HEK293 (cell line): Measurements from ENCODE around the gene CST6.

Experiments
- BCL11A ChIP-seq: fragments of 450-650 bp; formaldehyde crosslinking; IDR thresholded peaks from 2 replicates; pipeline ENCODE4 v1.5.1; 2016; ENCODE audit warnings: low read depth, missing biosample characterization, missing genetic modification characterization
- BCL6B ChIP-seq: fragments of 450-650 bp; formaldehyde crosslinking; IDR thresholded peaks from 2 replicates; pipeline ENCODE4 v1.5.1; 2017; ENCODE audit warnings: missing biosample characterization, missing genetic modification characterization
- FEZF1 ChIP-seq: fragments of 450-650 bp; formaldehyde crosslinking; IDR thresholded peaks from 2 replicates; pipeline ENCODE4 v1.5.1; 2016; ENCODE audit warnings: missing biosample characterization, missing genetic modification characterization
- INSM2 ChIP-seq: fragments of 450-650 bp; formaldehyde crosslinking; IDR thresholded peaks from 2 replicates; pipeline ENCODE4 v1.5.1; 2016; ENCODE audit warnings: missing biosample characterization, missing genetic modification characterization
- OSR2 ChIP-seq: fragments of 450-650 bp; formaldehyde crosslinking; IDR thresholded peaks from 2 replicates; pipeline ENCODE4 v1.5.1; 2016; ENCODE audit warnings: missing biosample characterization, missing genetic modification characterization
- PBX3 ChIP-seq: sonication (generic); formaldehyde crosslinking; IDR thresholded peaks from 2 replicates; pipeline ENCODE4 v1.8.1; 2022; ENCODE audit warnings: mild to moderate bottlenecking, moderate library complexity, missing genetic modification reagents
- REPIN1 ChIP-seq: fragments of 450-650 bp; formaldehyde crosslinking; IDR thresholded peaks from 2 replicates; pipeline ENCODE4 v1.5.1; 2017; ENCODE audit warnings: missing biosample characterization, missing genetic modification characterization, low read depth
- SP2 ChIP-seq: fragments of 450-650 bp; formaldehyde crosslinking; IDR thresholded peaks from 2 replicates; pipeline ENCODE4 v1.5.1; 2016; ENCODE audit warnings: missing biosample characterization, missing genetic modification characterization
- SP7 ChIP-seq: fragments of 450-650 bp; formaldehyde crosslinking; IDR thresholded peaks from 2 replicates; pipeline ENCODE4 v1.5.1; 2016; ENCODE audit warnings: missing biosample characterization, missing genetic modification characterization
- WT1 ChIP-seq: fragments of 450-650 bp; formaldehyde crosslinking; IDR thresholded peaks from 2 replicates; pipeline ENCODE4 v1.5.1; 2016; ENCODE audit warnings: missing biosample characterization, missing genetic modification characterization
- ZBTB7A ChIP-seq: fragments of 450-650 bp; formaldehyde crosslinking; IDR thresholded peaks from 2 replicates; pipeline ENCODE4 v1.5.1; 2016; ENCODE audit warnings: low read depth, missing biosample characterization, missing genetic modification characterization
- ZNF133 ChIP-seq: fragments of 450-650 bp; formaldehyde crosslinking; IDR thresholded peaks from 2 replicates; pipeline ENCODE4 v1.5.1; 2016; ENCODE audit warnings: missing biosample characterization, missing genetic modification characterization
- ZNF138 ChIP-seq: fragments of 450-650 bp; formaldehyde crosslinking; IDR thresholded peaks from 2 replicates; pipeline ENCODE4 v1.5.1; 2016; ENCODE audit warnings: missing biosample characterization, missing genetic modification characterization, borderline replicate concordance
- ZNF169 ChIP-seq: fragments of 450-650 bp; formaldehyde crosslinking; IDR thresholded peaks from 2 replicates; pipeline ENCODE4 v1.5.1; 2016; ENCODE audit warnings: missing biosample characterization, missing genetic modification characterization
- ZNF2 ChIP-seq: fragments of 450-650 bp; formaldehyde crosslinking; IDR thresholded peaks from 2 replicates; pipeline ENCODE4 v1.5.1; 2016; ENCODE audit warnings: missing biosample characterization, missing genetic modification characterization
- ZNF223 ChIP-seq: fragments of 450-650 bp; formaldehyde crosslinking; IDR thresholded peaks from 2 replicates; pipeline ENCODE4 v1.5.1; 2016; ENCODE audit warnings: missing biosample characterization, missing genetic modification characterization
- ZNF266 ChIP-seq: fragments of 450-650 bp; formaldehyde crosslinking; IDR thresholded peaks from 2 replicates; pipeline ENCODE4 v1.5.1; 2016; ENCODE audit warnings: missing biosample characterization, missing genetic modification characterization, low read depth
- ZNF423 ChIP-seq: fragments of 450-650 bp; formaldehyde crosslinking; IDR thresholded peaks from 2 replicates; pipeline ENCODE4 v1.5.1; 2016; ENCODE audit warnings: missing biosample characterization, missing genetic modification characterization
- ZNF521 ChIP-seq: fragments of 450-650 bp; formaldehyde crosslinking; IDR thresholded peaks from 2 replicates; pipeline ENCODE4 v1.5.1; 2017; ENCODE audit warnings: missing biosample characterization, mild to moderate bottlenecking, missing genetic modification characterization
- ZNF530 ChIP-seq: fragments of 450-650 bp; formaldehyde crosslinking; IDR thresholded peaks from 2 replicates; pipeline ENCODE4 v1.5.1; 2016; ENCODE audit warnings: low read depth, missing biosample characterization, missing genetic modification characterization
- ZNF585B ChIP-seq: fragments of 450-650 bp; formaldehyde crosslinking; IDR thresholded peaks from 2 replicates; pipeline ENCODE4 v1.5.1; 2016; ENCODE audit warnings: missing biosample characterization, missing genetic modification characterization
- ZNF624 ChIP-seq: fragments of 450-650 bp; formaldehyde crosslinking; IDR thresholded peaks from 2 replicates; pipeline ENCODE4 v1.5.1; 2017; ENCODE audit warnings: missing biosample characterization, missing genetic modification characterization
- ZNF658 ChIP-seq: fragments of 450-650 bp; formaldehyde crosslinking; IDR thresholded peaks from 2 replicates; pipeline ENCODE4; 2016; ENCODE audit warnings: missing biosample characterization, missing genetic modification characterization
- ZNF660 ChIP-seq: fragments of 450-650 bp; IDR thresholded peaks from 2 replicates; pipeline ENCODE4 v1.5.1; 2018; ENCODE audit warnings: missing biosample characterization, mild to moderate bottlenecking, missing genetic modification characterization
- ZNF677 ChIP-seq: fragments of 450-650 bp; IDR thresholded peaks from 2 replicates; pipeline ENCODE4 v1.5.0; 2018; ENCODE audit warnings: missing biosample characterization, mild to moderate bottlenecking, missing genetic modification characterization, moderate library complexity
- ZNF704 ChIP-seq: fragments of 450-650 bp; formaldehyde crosslinking; IDR thresholded peaks from 2 replicates; pipeline ENCODE4 v1.5.1; 2016; ENCODE audit warnings: missing biosample characterization, missing genetic modification characterization
- ZSCAN16 ChIP-seq: fragments of 450-650 bp; formaldehyde crosslinking; IDR thresholded peaks from 2 replicates; pipeline ENCODE4 v1.5.1; 2016; ENCODE audit warnings: missing biosample characterization, missing genetic modification characterization
- ZSCAN30 ChIP-seq: fragments of 450-650 bp; IDR thresholded peaks from 2 replicates; pipeline ENCODE4 v1.5.1; 2018; ENCODE audit warnings: missing biosample characterization, mild to moderate bottlenecking, missing genetic modification characterization, moderate library complexity
- TF ChIP-seq, protein P1 (sequence below): fragments of 450-650 bp; formaldehyde crosslinking; IDR thresholded peaks from 2 replicates; pipeline ENCODE4 v1.5.1; 2016; ENCODE audit warnings: missing biosample characterization, missing genetic modification characterization, low read depth
- TF ChIP-seq, protein P2 (sequence below): fragments of 450-650 bp; formaldehyde crosslinking; IDR thresholded peaks from 2 replicates; pipeline ENCODE4 v1.5.1; 2016; ENCODE audit warnings: missing biosample characterization, missing genetic modification characterization
- TF ChIP-seq, protein P3 (sequence below): fragments of 450-650 bp; formaldehyde crosslinking; IDR thresholded peaks from 2 replicates; pipeline ENCODE4; 2016; ENCODE audit warnings: missing biosample characterization, missing genetic modification characterization

Gene CST6

DNA sequence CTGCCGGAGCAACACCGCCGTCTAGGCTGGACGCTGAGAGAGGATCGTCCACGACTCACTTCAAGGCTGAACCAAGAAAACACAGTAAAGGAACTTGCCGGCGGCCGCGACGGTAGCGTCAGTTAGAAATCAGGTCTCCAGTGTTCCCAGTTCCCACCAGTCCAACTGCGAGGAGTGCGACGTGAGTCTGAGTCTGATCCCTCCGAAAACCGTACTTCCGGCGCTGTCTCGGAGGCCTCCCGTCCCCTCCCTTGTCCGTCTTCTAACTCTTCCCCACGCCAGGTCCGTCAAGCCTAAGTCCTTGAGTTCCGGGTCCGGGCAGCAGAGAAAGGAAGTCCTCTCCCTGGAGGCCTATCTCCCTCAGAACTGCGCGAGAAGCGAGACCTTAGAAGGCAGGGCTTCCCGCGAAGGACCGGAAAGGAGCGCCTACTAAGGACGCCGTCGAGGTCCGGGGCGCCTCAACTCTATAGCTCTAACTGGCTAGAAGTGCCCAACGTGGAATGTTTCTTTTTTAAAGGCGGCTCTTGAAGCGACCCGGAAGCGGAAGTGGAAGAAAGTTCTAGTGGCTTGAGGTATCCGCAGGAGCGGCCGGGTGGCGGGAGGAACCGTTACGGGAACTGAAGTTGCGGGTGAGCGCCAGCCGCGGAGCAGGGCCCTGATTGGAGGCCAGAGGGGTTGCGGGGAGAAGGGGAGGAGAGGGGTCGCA, 9.7 kb upstream of the CST6 start, which contains the start of the genes BANF1 and EIF1AD (continued):
- TF ChIP-seq ZNF585B (tag by site-specific recombination): peak; percentile 31
- TF ChIP-seq BCL6B (tag by site-specific recombination): no peak
- TF ChIP-seq ZNF660: peak; percentile 97
- TF ChIP-seq SP2: peak; percentile 87
- peak; percentile 29; the same call in 1 of the 2 replicates for TF ChIP-seq FEZF1 (tag by site-specific recombination)
- peak; percentile 80 for TF ChIP-seq WT1 (tag by site-specific recombination)
- TF ChIP-seq ZNF521: no peak
- no peak for TF ChIP-seq ZNF138 (tag by site-specific recombination)
- TF ChIP-seq ZNF223 (tag by site-specific recombination): no peak
- no peak for TF ChIP-seq ZNF624 (tag by site-specific recombination)
- TF ChIP-seq PBX3 (CRISPR knock-in tag): no peak
- TF ChIP-seq ZNF658 (tag by site-specific recombination): no peak
- TF ChIP-seq ZSCAN16 (tag by site-specific recombination): no peak
- no peak; the same call in 1 of the 2 replicates for TF ChIP-seq ZNF423 (tag by site-specific recombination)
- TF ChIP-seq ZNF677: no peak
- TF ChIP-seq BCL11A: no peak
- TF ChIP-seq ZNF266 (tag by site-specific recombination): peak; percentile 29; the same call in 1 of the 2 replicates
- TF ChIP-seq SP7 (tag by site-specific recombination): peak; percentile 93
- TF ChIP-seq REPIN1 (tag by site-specific recombination): peak; percentile 95
- TF ChIP-seq ZNF169 (tag by site-specific recombination): no peak
- TF ChIP-seq ZNF704 (tag by site-specific recombination): no peak
- TF ChIP-seq ZNF2 (tag by site-specific recombination): peak; percentile 97
- peak; percentile 93 for TF ChIP-seq ZSCAN30 (tag by site-specific recombination)
- TF ChIP-seq, protein P1, sequence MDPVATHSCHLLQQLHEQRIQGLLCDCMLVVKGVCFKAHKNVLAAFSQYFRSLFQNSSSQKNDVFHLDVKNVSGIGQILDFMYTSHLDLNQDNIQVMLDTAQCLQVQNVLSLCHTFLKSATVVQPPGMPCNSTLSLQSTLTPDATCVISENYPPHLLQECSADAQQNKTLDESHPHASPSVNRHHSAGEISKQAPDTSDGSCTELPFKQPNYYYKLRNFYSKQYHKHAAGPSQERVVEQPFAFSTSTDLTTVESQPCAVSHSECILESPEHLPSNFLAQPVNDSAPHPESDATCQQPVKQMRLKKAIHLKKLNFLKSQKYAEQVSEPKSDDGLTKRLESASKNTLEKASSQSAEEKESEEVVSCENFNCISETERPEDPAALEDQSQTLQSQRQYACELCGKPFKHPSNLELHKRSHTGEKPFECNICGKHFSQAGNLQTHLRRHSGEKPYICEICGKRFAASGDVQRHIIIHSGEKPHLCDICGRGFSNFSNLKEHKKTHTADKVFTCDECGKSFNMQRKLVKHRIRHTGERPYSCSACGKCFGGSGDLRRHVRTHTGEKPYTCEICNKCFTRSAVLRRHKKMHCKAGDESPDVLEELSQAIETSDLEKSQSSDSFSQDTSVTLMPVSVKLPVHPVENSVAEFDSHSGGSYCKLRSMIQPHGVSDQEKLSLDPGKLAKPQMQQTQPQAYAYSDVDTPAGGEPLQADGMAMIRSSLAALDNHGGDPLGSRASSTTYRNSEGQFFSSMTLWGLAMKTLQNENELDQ (tag by site-specific recombination): no peak
- TF ChIP-seq INSM2 (tag by site-specific recombination): peak; percentile 93
- TF ChIP-seq ZNF133 (tag by site-specific recombination): no peak
- no peak for TF ChIP-seq ZNF530
- TF ChIP-seq, protein P2, sequence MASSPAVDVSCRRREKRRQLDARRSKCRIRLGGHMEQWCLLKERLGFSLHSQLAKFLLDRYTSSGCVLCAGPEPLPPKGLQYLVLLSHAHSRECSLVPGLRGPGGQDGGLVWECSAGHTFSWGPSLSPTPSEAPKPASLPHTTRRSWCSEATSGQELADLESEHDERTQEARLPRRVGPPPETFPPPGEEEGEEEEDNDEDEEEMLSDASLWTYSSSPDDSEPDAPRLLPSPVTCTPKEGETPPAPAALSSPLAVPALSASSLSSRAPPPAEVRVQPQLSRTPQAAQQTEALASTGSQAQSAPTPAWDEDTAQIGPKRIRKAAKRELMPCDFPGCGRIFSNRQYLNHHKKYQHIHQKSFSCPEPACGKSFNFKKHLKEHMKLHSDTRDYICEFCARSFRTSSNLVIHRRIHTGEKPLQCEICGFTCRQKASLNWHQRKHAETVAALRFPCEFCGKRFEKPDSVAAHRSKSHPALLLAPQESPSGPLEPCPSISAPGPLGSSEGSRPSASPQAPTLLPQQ: peak; percentile 99
- TF ChIP-seq OSR2 (tag by site-specific recombination): no peak
- TF ChIP-seq ZBTB7A: peak; percentile 67; the same call in 1 of the 2 replicates
- TF ChIP-seq, protein P3, sequence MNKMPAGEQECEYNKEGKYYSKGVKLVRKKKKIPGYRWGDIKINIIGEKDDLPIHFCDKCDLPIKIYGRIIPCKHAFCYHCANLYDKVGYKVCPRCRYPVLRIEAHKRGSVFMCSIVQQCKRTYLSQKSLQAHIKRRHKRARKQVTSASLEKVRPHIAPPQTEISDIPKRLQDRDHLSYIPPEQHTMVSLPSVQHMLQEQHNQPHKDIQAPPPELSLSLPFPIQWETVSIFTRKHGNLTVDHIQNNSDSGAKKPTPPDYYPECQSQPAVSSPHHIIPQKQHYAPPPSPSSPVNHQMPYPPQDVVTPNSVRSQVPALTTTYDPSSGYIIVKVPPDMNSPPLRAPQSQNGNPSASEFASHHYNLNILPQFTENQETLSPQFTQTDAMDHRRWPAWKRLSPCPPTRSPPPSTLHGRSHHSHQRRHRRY: no peak
